Esophagus muscularis mucosa (tissue), 4 donors: Measurements from ENCODE around the gene UMODL1. TPM values are rescaled to one million over a fixed set of nuclear protein-coding genes. Genes with fewer than 3 reads are reported as not detected.

Experiments used
- DNase-seq: peaks from one replicate; pipeline ENCODE4 v3.0.0-alpha.2; 2017; ENCODE audit errors: extremely low spot score
- H3K27ac ChIP-seq, 4 donors: fragments of 200-600 bp; sonication (generic); replicated peaks in 1 of 4; 1 replicate in 3 of 4; 2 replicates in 1 of 4; pipeline ENCODE4 v1.5.1; 2016 to 2019; ENCODE audit warnings: mild to moderate bottlenecking in 1 of 4
- H3K27me3 ChIP-seq, 4 donors: fragments of 200-600 bp; sonication (generic); one replicate each; pipeline versions ENCODE4 v1.5.1 to v1.6.0; 2016 to 2019
- H3K36me3 ChIP-seq, 4 donors: fragments of 200-600 bp; sonication (generic); one replicate each; pipeline ENCODE4 v1.5.1; 2016 to 2019
- H3K4me1 ChIP-seq, 4 donors: fragments of 200-600 bp; sonication (generic); one replicate each; pipeline ENCODE4 v1.5.1; 2016 to 2019
- H3K4me3 ChIP-seq, 4 donors: fragments of 200-600 bp; sonication (generic); 1 replicate in 2 of 4; 2 replicates in 2 of 4; pipeline ENCODE4 v1.5.1; 2016 to 2019; ENCODE audit warnings: mild to moderate bottlenecking in 4 of 4, moderate library complexity in 1 of 4
- H3K9me3 ChIP-seq, 4 donors: fragments of 200-600 bp; sonication (generic); 1 replicate in 3 of 4; 2 replicates in 1 of 4; pipeline ENCODE4 v1.5.1; 2016 to 2019
- EP300 ChIP-seq: sonication (generic); formaldehyde crosslinking; IDR thresholded peaks from one replicate; pipeline ENCODE4 v1.6.1; 2017; ENCODE audit warnings: antibody characterized with exemption
- POLR2A ChIP-seq: fragments of 450-650 bp; IDR thresholded peaks from one replicate; pipeline ENCODE4 v1.6.1; 2017; ENCODE audit warnings: antibody characterized with exemption, moderate library complexity, mild to moderate bottlenecking, low read depth
- POLR2AphosphoS5 ChIP-seq, 2 donors: sonication (generic); formaldehyde crosslinking; IDR thresholded peaks; one replicate each; pipeline ENCODE4 v1.6.1; 2017; ENCODE audit warnings: antibody characterized with exemption in 2 of 2
- WGBS: methylation state at CpG from one replicate; pipeline ENCODE4 v1.1.5; 2018; 5-methylcytosine and 5-hydroxymethylcytosine counted together
- intact Hi-C: fragments of 100-400 bp; cut with DNase I; formaldehyde crosslinking; loops from one replicate; pipeline ENCODE4 v1.15.1; 2023
- total RNA-seq, 4 donors: library from RNA; depleted of rRNA; stranded (reverse); fragments of >200 nt; gene quantifications; one replicate each; pipeline versions ENCODE4 v1.1.0 to v1.2.1, GENCODE V29; 2016
- TF ChIP-seq, protein P1 (sequence below), 3 experiments: fragments of 200-600 bp in 2 of 3; fragments of 450-650 bp in 1 of 3; sonication (generic) in 2 of 3; IDR thresholded peaks; one replicate each; pipeline ENCODE4 v1.5.1; 2017 to 2019; ENCODE audit warnings: antibody characterized with exemption in 3 of 3, mild to moderate bottlenecking in 2 of 3, moderate library complexity in 1 of 3

The UMODL1 gene
- total RNA-seq, 4 donors from 2014 or later: 0.13 TPM; not detected in 3

DNA sequence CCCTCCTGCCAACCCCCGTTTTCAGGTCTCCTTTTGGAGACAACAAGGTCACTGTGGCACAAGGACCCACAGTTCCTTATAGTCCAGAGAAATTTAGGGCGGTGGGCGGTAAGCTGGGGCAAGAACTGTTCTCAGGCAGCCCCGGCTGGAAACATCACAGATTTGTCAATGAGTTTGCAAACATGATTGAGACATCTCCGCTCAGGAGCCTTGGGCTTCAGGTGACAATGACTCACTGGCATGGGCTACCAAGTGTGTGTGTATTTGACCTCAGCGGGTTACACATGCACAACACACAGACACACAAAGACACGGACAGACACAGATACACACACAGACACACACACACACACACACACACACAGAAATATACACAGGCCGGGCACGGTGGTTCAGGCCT, 89.6 kb downstream of the UMODL1 start:
- Histone ChIP-seq H3K36me3 (no peaks in the 10 kb centered on the region), H3K4me3 (no peak overlapping the region), H3K4me1 (peaks cover 4 to 16% (median 10%) of the 10 kb centered on the region in 4 donors), H3K9me3 (no peaks in the 10 kb centered on the region), H3K27me3 (peaks cover 0 to 27% (median 0%) of the 10 kb centered on the region in 4 donors), H3K27ac (no peak overlapping the region)
- 96% methylated on average over 6 of the region's 9 CpGs for WGBS
- no peak for TF ChIP-seq EP300
- no peak for TF ChIP-seq POLR2A
- TF ChIP-seq, protein P1, sequence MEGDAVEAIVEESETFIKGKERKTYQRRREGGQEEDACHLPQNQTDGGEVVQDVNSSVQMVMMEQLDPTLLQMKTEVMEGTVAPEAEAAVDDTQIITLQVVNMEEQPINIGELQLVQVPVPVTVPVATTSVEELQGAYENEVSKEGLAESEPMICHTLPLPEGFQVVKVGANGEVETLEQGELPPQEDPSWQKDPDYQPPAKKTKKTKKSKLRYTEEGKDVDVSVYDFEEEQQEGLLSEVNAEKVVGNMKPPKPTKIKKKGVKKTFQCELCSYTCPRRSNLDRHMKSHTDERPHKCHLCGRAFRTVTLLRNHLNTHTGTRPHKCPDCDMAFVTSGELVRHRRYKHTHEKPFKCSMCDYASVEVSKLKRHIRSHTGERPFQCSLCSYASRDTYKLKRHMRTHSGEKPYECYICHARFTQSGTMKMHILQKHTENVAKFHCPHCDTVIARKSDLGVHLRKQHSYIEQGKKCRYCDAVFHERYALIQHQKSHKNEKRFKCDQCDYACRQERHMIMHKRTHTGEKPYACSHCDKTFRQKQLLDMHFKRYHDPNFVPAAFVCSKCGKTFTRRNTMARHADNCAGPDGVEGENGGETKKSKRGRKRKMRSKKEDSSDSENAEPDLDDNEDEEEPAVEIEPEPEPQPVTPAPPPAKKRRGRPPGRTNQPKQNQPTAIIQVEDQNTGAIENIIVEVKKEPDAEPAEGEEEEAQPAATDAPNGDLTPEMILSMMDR (IDR thresholded peaks at IDR 0.05): no peak
- no peak for TF ChIP-seq POLR2AphosphoS5 (IDR thresholded peaks at IDR 0.05)
- intact Hi-C loops: no loop called here
- DNase-seq: no peak

- Histone ChIP-seq H3K4me1 (peaks cover 4 to 16% (median 10%) of the 10 kb centered on the region in 4 donors), H3K4me3 (no peak overlapping the region), H3K27ac (no peak overlapping the region), H3K9me3 (no peaks in the 10 kb centered on the region), H3K36me3 (no peaks in the 10 kb centered on the region), H3K27me3 (peaks cover 0 to 20% (median 0%) of the 10 kb centered on the region in 4 donors)
- WGBS: 63% methylated on average over 7 of the region's 7 CpGs
- DNase-seq: no peak
- intact Hi-C loops: no loop called here
- no peak for TF ChIP-seq EP300
- no peak for TF ChIP-seq POLR2A
- no peak for TF ChIP-seq POLR2AphosphoS5 (IDR thresholded peaks at IDR 0.05)
- TF ChIP-seq, protein P1 (IDR thresholded peaks at IDR 0.05): no peak
Measured at GRCh38 chr21:42161401-42161955, 90.4 kb downstream of the UMODL1 start.

GRCh38 chr21:42161956-42162681, 91.0 kb downstream of the UMODL1 start:
- peaks cover 0 to 14% (median 0%) of the 10 kb centered on the region in 4 donors for H3K27me3 ChIP-seq
- 48% methylated on average over 15 of the region's 15 CpGs for WGBS
- no peaks in the 10 kb centered on the region for H3K9me3 ChIP-seq
- H3K36me3 ChIP-seq: no peaks in the 10 kb centered on the region
- H3K27ac ChIP-seq: no peak overlapping the region
- no peak for TF ChIP-seq POLR2A
- no peak for TF ChIP-seq POLR2AphosphoS5 (IDR thresholded peaks at IDR 0.05)
- no peak for TF ChIP-seq EP300
- H3K4me1 ChIP-seq: peaks cover 0 to 11% (median 4%) of the 10 kb centered on the region in 4 donors
- no peak for DNase-seq
- H3K4me3 ChIP-seq: no peak overlapping the region
- intact Hi-C loops: no loop called here

DNA sequence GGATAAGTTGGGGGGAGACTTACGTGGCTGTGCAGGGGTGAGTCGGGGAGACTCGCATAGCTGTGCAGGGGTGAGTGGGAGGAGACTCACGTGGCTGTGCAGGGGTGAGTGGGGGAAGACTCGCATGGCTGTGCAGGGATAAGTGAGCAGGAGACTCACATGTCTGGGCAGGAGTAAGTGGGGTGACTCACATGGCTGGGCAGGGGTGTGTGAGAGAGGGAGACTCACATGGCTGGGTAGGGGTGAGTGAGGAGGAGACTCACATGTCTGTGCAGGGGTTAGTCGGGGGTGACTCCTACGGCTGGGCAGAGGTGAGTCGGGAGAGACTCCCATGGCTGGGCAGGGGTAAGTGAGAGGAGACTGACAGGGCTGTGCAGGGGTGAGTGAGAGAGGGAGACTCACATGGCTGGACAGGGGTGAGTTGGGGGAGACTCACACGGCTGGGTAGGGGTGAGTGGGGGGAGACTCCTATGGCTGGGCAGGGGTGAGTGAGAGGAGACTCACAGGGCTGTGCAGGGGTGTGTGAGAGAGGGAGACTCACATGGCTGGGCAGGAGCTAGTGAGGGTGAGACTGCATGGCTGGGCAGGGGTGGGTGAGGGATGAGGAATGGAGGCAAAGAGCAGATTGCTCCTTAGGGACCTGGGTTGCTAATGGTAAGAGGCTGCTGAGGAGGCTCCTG, 91.9 kb downstream of the UMODL1 start:
- Histone ChIP-seq H3K4me3 (no peak overlapping the region), H3K9me3 (no peaks in the 10 kb centered on the region), H3K36me3 (no peaks in the 10 kb centered on the region), H3K4me1 (peaks cover 0 to 8% (median 0%) of the 10 kb centered on the region in 4 donors), H3K27me3 (peaks cover 0 to 11% (median 0%) of the 10 kb centered on the region in 4 donors), H3K27ac (no peak overlapping the region)
- no peak for DNase-seq
- 77% methylated on average over 9 of the region's 9 CpGs for WGBS
- no peak for TF ChIP-seq POLR2AphosphoS5 (IDR thresholded peaks at IDR 0.05)
- TF ChIP-seq EP300: no peak
- TF ChIP-seq POLR2A: no peak
- TF ChIP-seq, protein P1 (IDR thresholded peaks at IDR 0.05): no peak
- intact Hi-C loops: no loop called here

GRCh38 chr21:42163511-42163863, 92.4 kb downstream of the UMODL1 start:
- Histone ChIP-seq H3K4me1 (peaks cover 0 to 8% (median 0%) of the 10 kb centered on the region in 4 donors), H3K27ac (no peak overlapping the region), H3K9me3 (no peaks in the 10 kb centered on the region), H3K36me3 (no peaks in the 10 kb centered on the region), H3K27me3 (peaks cover 0 to 10% (median 0%) of the 10 kb centered on the region in 4 donors), H3K4me3 (no peak overlapping the region)
- WGBS: 91% methylated on average over 10 of the region's 10 CpGs
- no peak for DNase-seq
- TF ChIP-seq EP300 (no peak), POLR2AphosphoS5 (IDR thresholded peaks at IDR 0.05) (no peak), POLR2A (no peak)
- TF ChIP-seq, protein P1 (IDR thresholded peaks at IDR 0.05): no peak
- intact Hi-C loops: no loop called here
